Choroid plexus epithelial cell (primary cell): ENCODE results near the gene ICAM4.
"Not testable (repeated sequence)": the region's sequence is repeated elsewhere in the genome, so short reads cannot be mapped to it uniquely, and the experiment has no call there.

ENCODE experiments used
- DNase-seq: peaks from one replicate; pipeline ENCODE4 v3.0.0-alpha.2; 2010; ENCODE audit warnings: low read depth
- H3K4me3 ChIP-seq: 2 replicates; pipeline ENCODE4 v1.5.1; 2011; ENCODE audit warnings: low read depth, mild to moderate bottlenecking, control low read depth, low read length, moderate library complexity
- TF ChIP-seq, protein P1 (sequence below): conservative IDR thresholded peaks from 2 replicates; pipeline ENCODE4 v1.5.1; 2011; ENCODE audit warnings: low read depth, mild to moderate bottlenecking, control low read depth, inconsistent platforms, low read length, moderate library complexity

ICAM4 gene

DNA sequence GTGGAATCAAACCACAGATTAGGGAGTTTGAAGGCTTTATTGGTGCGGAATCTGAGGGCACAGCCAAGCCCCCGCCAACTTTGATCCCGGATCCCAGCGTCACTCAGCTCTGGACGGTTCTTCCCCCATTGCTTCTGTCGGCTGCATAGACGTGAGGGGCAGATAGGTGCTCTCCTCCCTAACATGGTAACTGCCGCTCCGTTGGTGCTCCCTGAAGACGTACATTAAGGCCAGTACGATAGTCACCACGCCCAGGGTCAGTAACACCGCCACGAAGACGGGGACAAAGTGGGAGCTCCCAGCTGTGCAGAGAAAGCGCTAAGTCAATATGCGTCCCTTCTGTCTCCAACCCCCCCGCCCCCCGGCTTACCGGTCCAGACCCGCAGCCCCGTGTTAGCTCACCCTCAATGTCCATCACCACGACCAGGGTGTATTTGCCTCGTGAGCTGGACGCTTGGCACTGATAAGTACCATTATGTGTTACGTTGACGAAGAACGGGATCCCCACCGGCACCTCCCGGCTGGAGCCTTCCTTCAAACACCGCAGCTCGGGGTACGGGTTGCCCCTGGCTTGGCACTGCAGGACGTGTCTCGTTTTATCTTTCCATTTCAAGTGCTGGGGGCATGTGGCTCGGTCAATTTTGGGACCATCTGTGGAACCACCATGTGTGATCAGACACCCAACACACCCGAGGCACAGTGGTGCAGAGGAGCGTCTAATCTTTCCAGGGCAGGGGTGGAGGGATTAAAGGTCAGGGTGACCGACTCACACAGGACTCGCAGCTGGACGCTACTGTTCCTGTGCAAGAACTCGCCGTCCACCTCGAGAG lies 47.2 kb downstream of the ICAM4 start:
- DNase-seq, result peak; percentile 13
- TF ChIP-seq, protein P1, sequence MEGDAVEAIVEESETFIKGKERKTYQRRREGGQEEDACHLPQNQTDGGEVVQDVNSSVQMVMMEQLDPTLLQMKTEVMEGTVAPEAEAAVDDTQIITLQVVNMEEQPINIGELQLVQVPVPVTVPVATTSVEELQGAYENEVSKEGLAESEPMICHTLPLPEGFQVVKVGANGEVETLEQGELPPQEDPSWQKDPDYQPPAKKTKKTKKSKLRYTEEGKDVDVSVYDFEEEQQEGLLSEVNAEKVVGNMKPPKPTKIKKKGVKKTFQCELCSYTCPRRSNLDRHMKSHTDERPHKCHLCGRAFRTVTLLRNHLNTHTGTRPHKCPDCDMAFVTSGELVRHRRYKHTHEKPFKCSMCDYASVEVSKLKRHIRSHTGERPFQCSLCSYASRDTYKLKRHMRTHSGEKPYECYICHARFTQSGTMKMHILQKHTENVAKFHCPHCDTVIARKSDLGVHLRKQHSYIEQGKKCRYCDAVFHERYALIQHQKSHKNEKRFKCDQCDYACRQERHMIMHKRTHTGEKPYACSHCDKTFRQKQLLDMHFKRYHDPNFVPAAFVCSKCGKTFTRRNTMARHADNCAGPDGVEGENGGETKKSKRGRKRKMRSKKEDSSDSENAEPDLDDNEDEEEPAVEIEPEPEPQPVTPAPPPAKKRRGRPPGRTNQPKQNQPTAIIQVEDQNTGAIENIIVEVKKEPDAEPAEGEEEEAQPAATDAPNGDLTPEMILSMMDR, result no peak
- peak overlapping the region; percentile 72 for H3K4me3 ChIP-seq

DNA sequence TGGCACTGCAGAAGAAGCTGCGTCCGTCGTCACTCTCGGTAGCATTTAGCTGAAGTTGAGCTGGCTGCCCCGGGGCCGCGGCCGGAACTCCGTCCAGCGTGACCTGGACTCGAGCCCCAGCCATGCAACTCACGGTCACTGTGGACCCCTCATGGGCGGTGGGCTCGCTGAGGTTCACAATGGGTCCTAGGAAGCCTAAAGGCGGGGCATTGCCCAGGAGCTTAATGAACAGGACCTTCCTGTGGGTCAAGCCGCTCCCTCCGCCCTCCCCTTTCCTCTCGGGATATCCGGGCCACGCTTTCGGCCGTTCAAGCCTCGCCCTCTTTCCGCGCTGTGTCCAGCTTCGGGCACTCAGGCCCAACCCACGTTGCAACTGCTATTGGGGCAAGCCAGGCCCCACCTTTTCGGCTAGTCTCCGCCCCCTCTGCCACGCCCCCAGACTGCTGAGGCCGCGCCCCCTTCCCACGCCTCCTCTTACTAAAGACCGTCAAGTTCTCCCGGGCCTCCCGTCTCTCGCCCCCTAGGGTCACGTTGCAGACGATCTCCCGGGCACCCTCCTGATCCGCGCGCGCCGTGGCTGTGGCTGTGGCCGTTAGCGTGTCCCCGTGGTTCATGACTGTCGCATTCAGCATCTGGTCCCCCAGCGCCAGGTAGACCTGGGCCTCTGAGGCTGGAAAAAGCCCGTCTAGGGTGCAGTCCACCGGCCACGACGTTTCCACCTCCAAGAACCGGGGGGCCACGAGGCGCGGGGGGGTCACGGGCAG lies 48.0 kb downstream of the ICAM4 start:
- peak; percentile 97 for DNase-seq
- peak overlapping the region; percentile 72 for H3K4me3 ChIP-seq
- TF ChIP-seq, protein P1, result no peak

DNA sequence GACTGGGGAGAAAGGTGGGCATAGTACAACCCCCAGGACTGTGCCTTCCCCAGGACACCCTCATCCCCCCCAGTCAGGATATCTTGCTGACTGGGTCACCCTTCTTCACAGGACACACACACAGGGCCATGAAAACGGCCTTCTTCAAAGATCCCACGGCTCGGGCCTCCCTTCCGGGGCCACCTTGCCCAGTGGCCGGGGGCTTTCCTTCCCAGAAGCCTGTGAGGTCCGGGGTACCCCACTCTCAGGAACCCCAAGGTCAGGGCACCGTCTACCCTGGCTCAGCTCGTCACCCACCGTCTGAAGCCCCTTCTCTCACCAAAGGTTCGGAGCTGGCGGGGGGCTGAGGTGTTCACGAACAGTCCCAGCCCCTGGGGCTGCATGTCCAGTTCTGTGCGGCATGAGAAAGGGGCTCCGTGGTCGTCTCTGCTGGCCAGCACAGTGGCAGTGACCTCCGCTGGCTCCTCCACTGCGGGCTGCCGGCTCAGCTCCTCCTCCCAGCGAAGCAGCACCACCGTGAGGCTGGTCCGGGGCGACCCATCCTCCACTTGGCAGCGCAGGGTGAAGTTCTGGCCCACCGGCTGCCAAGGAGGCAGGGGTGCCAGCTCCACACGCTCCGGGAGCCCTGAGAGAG lies 48.7 kb downstream of the ICAM4 start:
- peak overlapping the region; percentile 72 for H3K4me3 ChIP-seq
- no peak for DNase-seq
- TF ChIP-seq, protein P1, result no peak

DNA sequence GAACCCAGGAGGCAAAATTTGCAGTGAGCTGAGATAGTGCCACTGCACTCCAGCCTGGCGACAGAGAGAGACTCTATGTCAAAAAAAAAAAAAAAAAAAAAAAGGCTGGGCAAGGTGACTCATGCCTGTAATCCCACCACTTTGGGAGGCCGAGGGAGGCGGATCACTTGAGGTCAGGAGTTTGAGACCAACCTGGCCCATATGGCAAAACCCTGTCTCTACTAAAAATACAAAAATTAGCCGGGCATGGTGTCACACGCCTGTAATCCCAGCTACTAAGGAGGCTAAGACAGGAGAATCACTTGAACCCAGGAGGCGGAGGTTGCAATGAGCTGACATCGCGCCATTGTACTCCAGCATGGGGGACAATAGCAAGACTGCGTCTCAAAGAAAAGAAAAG lies 50.0 kb downstream of the ICAM4 start:
- H3K4me3 ChIP-seq, DNase-seq: not testable (repeated sequence)
